Activated naive CD8-positive, alpha-beta T cell treated with anti-CD3 and anti-CD28 coated beads, Interleukin-2, amount 50 U/mL, for 24 hours (primary cell): Measurements from ENCODE around the gene PACS1.
A peak's percentile ranks its signal among the peaks of the same experiment; 100 is the strongest.

Source experiments
- ATAC-seq: fragments of 150-1000 bp; cut with Tn5 transposase; one replicate; pipeline ENCODE4 v1.10.0; 2021
- DNase-seq: peaks from one replicate; pipeline ENCODE4 v3.0.0; 2021
- H3K27ac Mint-ChIP-seq: one replicate; pipeline ENCODE4 v1.8.0; 2021; ENCODE audit warnings: mild to moderate bottlenecking, mixed read lengths
- H3K27me3 Mint-ChIP-seq: one replicate; pipeline ENCODE4 v1.8.0; 2021; ENCODE audit warnings: mixed read lengths
- H3K36me3 Mint-ChIP-seq: one replicate; pipeline ENCODE4 v1.8.0; 2021; ENCODE audit warnings: low read depth, mixed read lengths
- H3K4me1 Mint-ChIP-seq: one replicate; pipeline ENCODE4 v1.8.0; 2021; ENCODE audit warnings: mixed read lengths
- H3K4me3 Mint-ChIP-seq: one replicate; pipeline ENCODE4 v1.8.0; 2021; ENCODE audit warnings: mild to moderate bottlenecking, moderate library complexity, mixed read lengths
- H3K9me3 Mint-ChIP-seq: one replicate; pipeline ENCODE4 v1.8.0; 2021; ENCODE audit warnings: mixed read lengths

Gene PACS1

DNA sequence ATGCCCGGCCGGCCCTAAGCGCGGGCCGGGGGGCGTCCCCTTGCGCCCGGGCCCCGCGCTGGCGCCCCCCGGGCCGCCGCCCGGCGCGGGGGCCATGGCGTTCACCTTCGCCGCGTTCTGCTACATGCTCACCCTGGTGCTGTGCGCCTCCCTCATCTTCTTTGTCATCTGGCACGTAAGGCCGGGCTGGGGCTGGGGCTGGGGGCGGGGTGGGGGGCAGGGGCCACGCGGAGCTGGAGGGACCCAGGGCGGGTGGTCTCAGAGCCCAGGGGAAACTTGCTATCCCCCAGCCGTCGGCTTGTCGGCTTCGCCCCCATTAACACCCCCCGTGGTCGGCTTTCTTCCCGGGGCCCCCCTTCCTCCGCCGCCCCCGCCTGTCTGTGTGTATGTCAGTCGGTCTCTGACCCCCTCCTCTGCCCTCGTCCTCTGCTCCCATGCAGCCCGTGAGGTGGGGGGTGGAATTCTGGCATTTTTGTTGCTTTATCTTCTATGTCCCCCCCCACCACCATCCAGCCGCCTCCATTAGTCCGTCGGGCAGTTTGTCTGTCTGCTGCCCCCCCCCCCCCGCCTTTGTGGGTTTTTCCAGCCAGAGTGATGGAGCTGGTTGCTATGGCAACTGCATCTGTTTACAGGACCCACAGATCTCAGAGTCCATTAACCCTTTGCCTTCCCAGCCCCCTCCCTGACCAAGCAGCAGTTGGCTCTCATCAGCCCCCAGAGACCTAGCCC, 208.5 kb downstream of the PACS1 start:
- Mint-ChIP-seq H3K4me3 (peak overlapping the region; percentile 66), H3K36me3 (peaks cover 9% of the 10 kb centered on the region), H3K4me1 (peaks cover 30% of the 10 kb centered on the region), H3K27ac (no peak overlapping the region), H3K27me3 (peaks cover 7% of the 10 kb centered on the region), H3K9me3 (no peaks in the 10 kb centered on the region)
- no peak for DNase-seq
- no peak for ATAC-seq

GRCh38 chr11:66279092-66279734, 209.1 kb downstream of the PACS1 start:
- DNase-seq (no peak), ATAC-seq (no peak)
- Mint-ChIP-seq H3K4me3 (peak overlapping the region; percentile 66), H3K27me3 (peaks cover 7% of the 10 kb centered on the region), H3K36me3 (peaks cover 8% of the 10 kb centered on the region), H3K9me3 (no peaks in the 10 kb centered on the region), H3K27ac (peak overlapping the region; percentile 59), H3K4me1 (peaks cover 30% of the 10 kb centered on the region)

DNA sequence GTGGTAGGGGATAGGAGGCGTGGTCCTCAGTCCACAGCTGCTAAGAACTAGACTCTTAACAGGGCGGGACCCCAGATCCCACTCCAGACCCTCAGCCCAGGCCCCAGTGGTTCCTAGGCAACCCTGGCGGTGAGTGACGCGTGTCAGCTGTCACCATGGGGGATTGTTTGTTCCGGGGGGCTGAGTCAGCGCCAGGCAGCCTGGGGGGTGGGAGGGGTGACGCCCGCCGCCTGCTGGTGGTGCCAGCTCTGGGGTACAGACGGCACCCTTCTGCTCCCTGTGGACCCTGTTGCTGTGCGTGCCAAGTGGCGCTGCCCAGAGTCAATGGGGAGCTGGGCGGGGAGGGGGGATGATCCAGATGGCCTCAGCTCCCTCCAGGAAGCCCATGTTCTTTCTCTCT, 210.4 kb downstream of the PACS1 start:
- ATAC-seq (no peak), DNase-seq (no peak)
- Mint-ChIP-seq H3K4me3 (no peak overlapping the region), H3K9me3 (no peaks in the 10 kb centered on the region), H3K27ac (no peak overlapping the region), H3K27me3 (peaks cover 7% of the 10 kb centered on the region), H3K4me1 (peaks cover 30% of the 10 kb centered on the region), H3K36me3 (peaks cover 7% of the 10 kb centered on the region)

DNA sequence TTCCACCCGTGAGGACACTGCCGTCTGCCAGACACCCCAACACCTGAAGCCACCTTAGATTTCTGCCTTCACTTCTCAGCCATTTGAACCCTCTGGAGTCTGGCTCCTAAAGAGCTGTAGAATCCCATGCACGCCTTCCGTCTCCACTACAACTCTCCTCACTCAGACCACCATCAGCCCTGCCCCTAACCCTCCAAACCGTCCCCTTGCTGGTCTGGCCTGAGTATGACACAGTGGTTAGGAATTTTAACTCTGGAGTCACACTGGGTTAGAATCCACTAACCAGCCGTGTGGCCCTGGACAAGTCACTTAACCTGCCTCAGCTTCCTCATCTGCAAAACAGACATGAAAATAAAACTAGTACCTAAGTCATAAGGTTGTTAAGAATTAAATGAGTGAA, 210.9 kb downstream of the PACS1 start:
- H3K9me3 Mint-ChIP-seq: no peaks in the 10 kb centered on the region
- peaks cover 6% of the 10 kb centered on the region for H3K36me3 Mint-ChIP-seq
- ATAC-seq: no peak
- no peak for DNase-seq
- peaks cover 30% of the 10 kb centered on the region for H3K4me1 Mint-ChIP-seq
- H3K4me3 Mint-ChIP-seq: no peak overlapping the region
- peak overlapping the region; percentile 66 for H3K27ac Mint-ChIP-seq
- peaks cover 7% of the 10 kb centered on the region for H3K27me3 Mint-ChIP-seq

DNA sequence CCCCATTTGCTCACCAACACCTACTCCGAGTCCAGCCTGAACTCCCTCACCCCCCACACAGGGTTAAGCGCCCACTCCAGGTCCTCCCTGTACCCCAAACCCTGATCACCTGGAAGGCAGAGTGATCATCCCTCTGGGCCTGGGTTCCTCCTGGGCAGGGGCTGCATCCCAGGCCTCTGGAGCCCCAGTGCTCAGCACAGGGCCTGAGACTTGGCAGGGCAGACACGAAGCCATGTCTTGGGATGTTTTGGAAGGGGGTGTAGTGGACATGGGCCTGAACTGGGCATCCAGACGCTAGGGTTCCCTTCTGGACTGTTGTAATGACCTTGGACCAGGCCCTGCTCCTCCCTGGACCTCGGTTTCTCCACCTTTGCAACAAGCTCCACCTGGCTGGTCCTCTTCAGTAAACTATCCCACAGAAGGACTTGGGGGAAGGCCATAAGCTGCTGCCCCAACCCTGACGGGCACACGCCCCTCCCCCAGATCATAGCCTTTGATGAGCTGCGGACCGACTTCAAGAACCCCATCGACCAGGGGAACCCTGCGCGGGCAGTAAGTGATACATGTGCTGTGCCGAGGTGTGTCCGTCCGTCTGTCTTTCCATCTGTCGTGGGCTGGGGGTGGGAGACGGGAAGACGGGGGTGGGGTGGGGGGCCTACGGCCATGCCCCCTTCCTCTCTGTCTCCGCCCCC, 211.8 kb downstream of the PACS1 start:
- ATAC-seq (peak; percentile 21), DNase-seq (no peak)
- H3K4me3 Mint-ChIP-seq: peak overlapping the region; percentile 14
- H3K36me3 Mint-ChIP-seq: peaks cover 2% of the 10 kb centered on the region
- H3K9me3 Mint-ChIP-seq: no peaks in the 10 kb centered on the region
- H3K27me3 Mint-ChIP-seq: peaks cover 7% of the 10 kb centered on the region
- H3K4me1 Mint-ChIP-seq: peaks cover 31% of the 10 kb centered on the region
- peak overlapping the region; percentile 66 for H3K27ac Mint-ChIP-seq

- DNase-seq (peak; percentile 100), ATAC-seq (peak; percentile 92)
- H3K9me3 Mint-ChIP-seq: no peaks in the 10 kb centered on the region
- no peaks in the 10 kb centered on the region for H3K36me3 Mint-ChIP-seq
- H3K4me1 Mint-ChIP-seq: peaks cover 35% of the 10 kb centered on the region
- peaks cover 7% of the 10 kb centered on the region for H3K27me3 Mint-ChIP-seq
- peak overlapping the region; percentile 27 for H3K27ac Mint-ChIP-seq
- peak overlapping the region; percentile 14 for H3K4me3 Mint-ChIP-seq
These were observed 212.7 kb downstream of the PACS1 start for GRCh38 chr11:66282468-66283455.

GRCh38 chr11:66283461-66284105, 213.5 kb downstream of the PACS1 start:
- Mint-ChIP-seq H3K27ac (no peak overlapping the region), H3K27me3 (peaks cover 7% of the 10 kb centered on the region), H3K4me3 (no peak overlapping the region), H3K4me1 (peaks cover 40% of the 10 kb centered on the region), H3K9me3 (no peaks in the 10 kb centered on the region), H3K36me3 (no peaks in the 10 kb centered on the region)
- DNase-seq (no peak), ATAC-seq (no peak)

DNA sequence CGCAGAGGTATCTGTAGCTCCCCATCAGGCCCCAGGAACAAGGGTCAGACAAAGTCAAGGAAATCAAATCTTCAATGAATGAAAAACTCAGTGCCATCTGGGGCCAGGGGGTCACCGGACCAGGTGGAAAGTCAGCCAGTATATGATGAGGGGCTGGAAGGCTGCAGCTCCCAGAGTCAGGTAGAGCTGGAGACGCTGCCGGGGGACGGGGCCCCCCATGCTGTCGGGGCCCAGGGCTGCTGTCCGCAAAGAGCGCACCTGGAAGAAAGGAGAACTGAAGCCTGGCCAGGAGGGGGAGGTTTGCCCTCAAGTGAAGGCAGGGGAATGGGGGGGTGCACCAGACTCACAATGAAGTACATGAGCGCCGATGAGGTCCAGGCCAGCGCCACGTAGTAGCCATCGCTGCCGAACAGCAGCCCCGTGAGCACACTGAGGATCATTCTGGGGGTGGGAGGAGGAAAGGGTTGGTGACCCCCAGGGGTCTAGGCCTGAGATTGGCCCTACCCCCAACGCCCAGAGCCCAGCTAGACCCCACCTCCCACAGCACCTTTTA, 214.5 kb downstream of the PACS1 start:
- Mint-ChIP-seq H3K4me1 (peaks cover 38% of the 10 kb centered on the region), H3K36me3 (no peaks in the 10 kb centered on the region), H3K27me3 (peaks cover 4% of the 10 kb centered on the region), H3K4me3 (no peak overlapping the region), H3K9me3 (no peaks in the 10 kb centered on the region), H3K27ac (no peak overlapping the region)
- DNase-seq (no peak), ATAC-seq (no peak)

DNA sequence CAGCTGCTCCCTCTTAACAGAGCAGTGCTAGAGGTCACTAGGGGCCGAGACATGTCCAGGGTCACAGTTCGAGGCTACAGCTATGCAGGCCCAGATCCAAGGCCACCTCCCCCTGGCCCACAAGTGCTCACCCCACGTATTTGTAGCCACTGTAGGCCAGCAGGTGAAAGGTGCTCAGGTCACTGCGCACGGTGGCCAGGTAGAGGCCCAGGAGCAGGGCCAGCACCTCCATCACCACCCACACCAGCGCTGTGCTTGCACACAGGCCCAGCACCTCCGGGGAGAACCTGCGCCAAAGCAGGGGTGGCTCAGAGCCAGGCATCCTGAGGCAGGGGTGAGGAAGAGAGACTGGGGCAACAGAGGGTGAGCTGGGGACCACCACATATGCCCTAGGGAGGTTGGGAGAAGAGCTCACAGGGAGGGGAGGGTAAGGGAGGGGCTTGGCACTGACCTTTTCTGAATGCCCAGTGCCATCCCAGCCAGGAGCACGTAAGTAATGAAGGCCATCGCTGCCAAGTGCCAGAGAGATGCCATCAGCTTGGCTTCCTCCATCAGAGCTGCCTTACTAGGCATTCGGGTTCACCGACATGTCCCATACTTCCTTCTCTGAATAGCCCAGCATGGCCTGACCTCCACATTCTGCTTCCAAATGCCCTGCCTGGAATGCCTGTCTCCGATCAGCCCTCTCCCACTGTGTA, 215.3 kb downstream of the PACS1 start:
- ATAC-seq (no peak), DNase-seq (no peak)
- Mint-ChIP-seq H3K27me3 (peaks cover 2% of the 10 kb centered on the region), H3K4me3 (no peak overlapping the region), H3K9me3 (no peaks in the 10 kb centered on the region), H3K4me1 (peaks cover 45% of the 10 kb centered on the region), H3K27ac (no peak overlapping the region), H3K36me3 (no peaks in the 10 kb centered on the region)

DNA sequence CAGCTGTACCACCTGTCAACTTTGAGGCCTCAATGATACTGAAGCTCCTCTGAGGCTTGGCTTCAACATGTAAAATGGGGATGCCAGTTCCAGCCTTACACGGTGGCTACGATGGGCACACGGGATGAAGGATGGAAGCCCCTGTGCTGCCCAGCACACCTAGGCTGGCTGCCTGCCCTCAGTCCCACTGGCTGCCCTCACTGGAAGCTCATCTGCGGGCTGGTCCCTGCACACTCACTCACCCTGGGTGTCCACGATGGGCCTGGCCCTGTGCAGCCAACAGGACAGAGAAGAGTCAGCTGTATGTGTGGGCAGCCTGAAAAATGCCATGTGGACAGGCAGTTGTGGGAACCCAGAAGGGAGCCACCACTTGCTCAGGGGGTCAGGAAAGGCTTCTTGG, 216.6 kb downstream of the PACS1 start:
- no peak overlapping the region for H3K27ac Mint-ChIP-seq
- H3K4me1 Mint-ChIP-seq: peaks cover 48% of the 10 kb centered on the region
- ATAC-seq: no peak
- peak overlapping the region; percentile 94 for H3K4me3 Mint-ChIP-seq
- peaks cover 7% of the 10 kb centered on the region for H3K27me3 Mint-ChIP-seq
- no peaks in the 10 kb centered on the region for H3K9me3 Mint-ChIP-seq
- DNase-seq: no peak
- no peaks in the 10 kb centered on the region for H3K36me3 Mint-ChIP-seq

- peak overlapping the region; percentile 94 for H3K4me3 Mint-ChIP-seq
- ATAC-seq (no peak), DNase-seq (no peak)
- H3K27me3 Mint-ChIP-seq: peaks cover 7% of the 10 kb centered on the region
- peaks cover 43% of the 10 kb centered on the region for H3K4me1 Mint-ChIP-seq
- no peak overlapping the region for H3K27ac Mint-ChIP-seq
- H3K9me3 Mint-ChIP-seq: no peaks in the 10 kb centered on the region
- H3K36me3 Mint-ChIP-seq: no peaks in the 10 kb centered on the region
These were observed 217.3 kb downstream of the PACS1 start for GRCh38 chr11:66287211-66287888.

DNA sequence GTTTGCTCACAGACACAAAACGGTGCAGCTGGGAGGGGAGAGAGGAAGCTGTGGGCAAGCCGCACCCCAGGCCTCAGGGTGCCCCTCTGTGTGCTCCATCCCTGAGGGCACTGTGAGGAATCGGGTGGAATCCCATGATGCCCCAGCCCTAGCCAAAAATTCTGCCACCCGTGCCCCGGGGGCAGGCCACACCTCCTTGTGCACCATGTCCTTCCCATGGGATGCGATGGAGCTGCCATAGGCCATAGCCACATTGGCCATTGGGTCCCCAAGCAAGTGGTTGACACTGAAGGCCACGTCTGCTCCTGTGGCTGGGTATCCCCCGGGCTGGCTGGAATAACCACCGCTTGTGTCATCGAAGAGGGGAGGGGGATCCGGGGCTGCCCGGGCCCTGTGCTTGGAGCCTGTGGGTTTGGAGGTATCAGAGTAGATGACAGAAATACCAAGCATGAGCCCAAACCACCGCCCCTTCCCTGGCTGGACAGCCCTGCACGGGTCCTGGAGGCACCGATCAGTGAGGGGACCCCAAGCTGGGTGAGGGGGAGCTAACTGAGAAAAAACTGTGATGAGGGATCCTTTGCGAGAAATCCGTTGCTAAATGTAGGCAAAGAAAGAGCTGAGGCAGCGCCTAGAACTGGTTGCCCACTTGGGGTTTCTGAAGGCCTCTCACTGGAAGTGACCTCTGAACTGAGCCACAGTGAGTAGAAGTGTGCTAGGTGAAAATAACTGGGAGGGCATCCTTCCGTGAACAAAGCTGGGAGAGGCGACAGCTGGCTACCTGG, 218.0 kb downstream of the PACS1 start:
- peak overlapping the region; percentile 90 for H3K27ac Mint-ChIP-seq
- peak overlapping the region; percentile 94 for H3K4me3 Mint-ChIP-seq
- peaks cover 13% of the 10 kb centered on the region for H3K27me3 Mint-ChIP-seq
- H3K9me3 Mint-ChIP-seq: no peaks in the 10 kb centered on the region
- no peak for DNase-seq
- ATAC-seq: no peak
- H3K36me3 Mint-ChIP-seq: no peaks in the 10 kb centered on the region
- H3K4me1 Mint-ChIP-seq: peaks cover 42% of the 10 kb centered on the region
